ENCODE measurements around the gene MB21D2. TPM values are rescaled to one million over a fixed set of nuclear protein-coding genes. Genes with fewer than 3 reads are reported as not detected.

MB21D2 gene
- total and polyA plus RNA-seq, 2 experiments from 2014 or later = 8.1 to 35.9 TPM

DNA sequence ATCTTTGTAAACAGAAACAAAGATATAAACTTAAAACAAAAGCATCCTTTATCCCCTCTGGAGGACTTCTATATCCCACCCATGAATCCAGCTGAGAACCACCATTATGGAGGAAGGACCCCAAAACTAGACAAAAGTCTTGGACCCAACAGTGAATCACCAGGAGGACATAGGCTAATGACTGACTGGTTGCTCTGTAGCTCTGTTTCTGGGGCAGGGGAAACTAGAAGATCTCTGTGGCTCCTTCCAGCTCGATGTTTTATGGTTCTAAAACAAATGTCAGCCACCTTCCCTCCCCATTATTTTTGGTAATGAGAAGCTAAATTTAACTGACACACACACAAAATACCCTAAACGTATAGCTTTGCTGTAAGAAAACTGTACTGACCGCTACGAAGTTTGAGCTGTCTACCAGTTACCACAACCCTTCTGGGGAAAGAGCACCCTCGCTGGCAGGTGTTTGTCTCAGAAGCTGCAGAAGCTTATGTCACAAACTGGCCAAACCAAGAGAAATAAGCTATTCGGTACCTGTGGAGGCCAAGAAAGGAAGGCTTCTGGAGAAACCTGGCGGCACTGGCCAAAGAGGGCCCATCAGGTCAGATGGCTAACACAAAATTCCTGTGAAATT, 36.4 kb downstream of the MB21D2 start:
- Histone ChIP-seq H4K20me1 (replicated peaks; ENCODE audit: insufficient read depth) (no peaks in the 10 kb centered on the region), H2AFZ (no peak overlapping the region), H3K9me2 (ENCODE audit: insufficient read depth) (0 out of 2 replicates have a peak, but pooled peaks cover 4% of the 10 kb centered on the region), H3F3A (replicated peaks; ENCODE audit: low read depth) (no peaks in the 10 kb centered on the region), H3K27ac (ENCODE audit: low read depth) (peak overlapping the region; percentile 56; the same call in 1 of the 2 replicates), H3K36me3 (ENCODE audit: insufficient read depth) (no peaks in the 10 kb centered on the region), H3K79me2 (replicated peaks; ENCODE audit: insufficient read depth) (peaks cover 32% of the 10 kb centered on the region), H3K4me1 (ENCODE audit: insufficient read depth) (peaks cover 18% of the 10 kb centered on the region), H3K4me2 (no peak overlapping the region), H3K27me3 (ENCODE audit: insufficient read depth) (no peaks in the 10 kb centered on the region), H3K4me3 (no peak overlapping the region)
- peaks cover 1% of the 10 kb centered on the region for H3K27me3 Mint-ChIP-seq (ENCODE audit: insufficient read depth, low read depth, poor library complexity)
- peaks cover 3% of the 10 kb centered on the region; the same call in 2 of the 3 replicates for H3K36me3 Mint-ChIP-seq (ENCODE audit: low read depth)
- no peak for ATAC-seq
- no peak overlapping the region for H3K27ac Mint-ChIP-seq
- TF ChIP-seq, protein P1, sequence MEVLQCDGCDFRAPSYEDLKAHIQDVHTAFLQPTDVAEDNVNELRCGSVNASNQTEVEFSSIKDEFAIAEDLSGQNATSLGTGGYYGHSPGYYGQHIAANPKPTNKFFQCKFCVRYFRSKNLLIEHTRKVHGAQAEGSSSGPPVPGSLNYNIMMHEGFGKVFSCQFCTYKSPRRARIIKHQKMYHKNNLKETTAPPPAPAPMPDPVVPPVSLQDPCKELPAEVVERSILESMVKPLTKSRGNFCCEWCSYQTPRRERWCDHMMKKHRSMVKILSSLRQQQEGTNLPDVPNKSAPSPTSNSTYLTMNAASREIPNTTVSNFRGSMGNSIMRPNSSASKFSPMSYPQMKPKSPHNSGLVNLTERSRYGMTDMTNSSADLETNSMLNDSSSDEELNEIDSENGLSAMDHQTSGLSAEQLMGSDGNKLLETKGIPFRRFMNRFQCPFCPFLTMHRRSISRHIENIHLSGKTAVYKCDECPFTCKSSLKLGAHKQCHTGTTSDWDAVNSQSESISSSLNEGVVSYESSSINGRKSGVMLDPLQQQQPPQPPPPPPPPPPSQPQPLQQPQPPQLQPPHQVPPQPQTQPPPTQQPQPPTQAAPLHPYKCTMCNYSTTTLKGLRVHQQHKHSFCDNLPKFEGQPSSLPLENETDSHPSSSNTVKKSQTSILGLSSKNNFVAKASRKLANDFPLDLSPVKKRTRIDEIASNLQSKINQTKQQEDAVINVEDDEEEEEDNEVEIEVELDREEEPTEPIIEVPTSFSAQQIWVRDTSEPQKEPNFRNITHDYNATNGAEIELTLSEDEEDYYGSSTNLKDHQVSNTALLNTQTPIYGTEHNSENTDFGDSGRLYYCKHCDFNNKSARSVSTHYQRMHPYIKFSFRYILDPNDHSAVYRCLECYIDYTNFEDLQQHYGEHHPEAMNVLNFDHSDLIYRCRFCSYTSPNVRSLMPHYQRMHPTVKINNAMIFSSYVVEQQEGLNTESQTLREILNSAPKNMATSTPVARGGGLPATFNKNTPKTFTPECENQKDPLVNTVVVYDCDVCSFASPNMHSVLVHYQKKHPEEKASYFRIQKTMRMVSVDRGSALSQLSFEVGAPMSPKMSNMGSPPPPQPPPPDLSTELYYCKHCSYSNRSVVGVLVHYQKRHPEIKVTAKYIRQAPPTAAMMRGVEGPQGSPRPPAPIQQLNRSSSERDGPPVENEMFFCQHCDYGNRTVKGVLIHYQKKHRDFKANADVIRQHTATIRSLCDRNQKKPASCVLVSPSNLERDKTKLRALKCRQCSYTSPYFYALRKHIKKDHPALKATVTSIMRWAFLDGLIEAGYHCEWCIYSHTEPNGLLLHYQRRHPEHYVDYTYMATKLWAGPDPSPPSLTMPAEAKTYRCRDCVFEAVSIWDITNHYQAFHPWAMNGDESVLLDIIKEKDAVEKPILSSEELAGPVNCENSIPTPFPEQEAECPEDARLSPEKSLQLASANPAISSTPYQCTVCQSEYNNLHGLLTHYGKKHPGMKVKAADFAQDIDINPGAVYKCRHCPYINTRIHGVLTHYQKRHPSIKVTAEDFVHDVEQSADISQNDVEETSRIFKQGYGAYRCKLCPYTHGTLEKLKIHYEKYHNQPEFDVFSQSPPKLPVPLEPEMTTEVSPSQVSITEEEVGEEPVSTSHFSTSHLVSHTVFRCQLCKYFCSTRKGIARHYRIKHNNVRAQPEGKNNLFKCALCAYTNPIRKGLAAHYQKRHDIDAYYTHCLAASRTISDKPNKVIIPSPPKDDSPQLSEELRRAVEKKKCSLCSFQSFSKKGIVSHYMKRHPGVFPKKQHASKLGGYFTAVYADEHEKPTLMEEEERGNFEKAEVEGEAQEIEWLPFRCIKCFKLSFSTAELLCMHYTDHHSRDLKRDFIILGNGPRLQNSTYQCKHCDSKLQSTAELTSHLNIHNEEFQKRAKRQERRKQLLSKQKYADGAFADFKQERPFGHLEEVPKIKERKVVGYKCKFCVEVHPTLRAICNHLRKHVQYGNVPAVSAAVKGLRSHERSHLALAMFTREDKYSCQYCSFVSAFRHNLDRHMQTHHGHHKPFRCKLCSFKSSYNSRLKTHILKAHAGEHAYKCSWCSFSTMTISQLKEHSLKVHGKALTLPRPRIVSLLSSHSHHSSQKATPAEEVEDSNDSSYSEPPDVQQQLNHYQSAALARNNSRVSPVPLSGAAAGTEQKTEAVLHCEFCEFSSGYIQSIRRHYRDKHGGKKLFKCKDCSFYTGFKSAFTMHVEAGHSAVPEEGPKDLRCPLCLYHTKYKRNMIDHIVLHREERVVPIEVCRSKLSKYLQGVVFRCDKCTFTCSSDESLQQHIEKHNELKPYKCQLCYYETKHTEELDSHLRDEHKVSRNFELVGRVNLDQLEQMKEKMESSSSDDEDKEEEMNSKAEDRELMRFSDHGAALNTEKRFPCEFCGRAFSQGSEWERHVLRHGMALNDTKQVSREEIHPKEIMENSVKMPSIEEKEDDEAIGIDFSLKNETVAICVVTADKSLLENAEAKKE (CRISPR knock-in tag; IDR thresholded peaks at IDR 0.05) = no peak
- TF ChIP-seq CREB1 (CRISPR knock-in tag; IDR thresholded peaks at IDR 0.05; ENCODE audit: low read depth) (no peak), ZNF114 (CRISPR knock-in tag; IDR thresholded peaks at IDR 0.05) (no peak), EZH2 (IDR thresholded peaks at IDR 0.05; ENCODE audit: low read depth, unreplicated experiment) (no peak), NANOG (IDR thresholded peaks at IDR 0.05; ENCODE audit: borderline replicate concordance) (no peak), EZH2phosphoT487 (IDR thresholded peaks at IDR 0.05; ENCODE audit: unreplicated experiment) (no peak), STAT1 (IDR thresholded peaks at IDR 0.05; ENCODE audit: unreplicated experiment) (no peak), ZNF331 (CRISPR knock-in tag; IDR thresholded peaks at IDR 0.05; ENCODE audit: low read depth) (no peak)
- TF ChIP-seq, protein P2, sequence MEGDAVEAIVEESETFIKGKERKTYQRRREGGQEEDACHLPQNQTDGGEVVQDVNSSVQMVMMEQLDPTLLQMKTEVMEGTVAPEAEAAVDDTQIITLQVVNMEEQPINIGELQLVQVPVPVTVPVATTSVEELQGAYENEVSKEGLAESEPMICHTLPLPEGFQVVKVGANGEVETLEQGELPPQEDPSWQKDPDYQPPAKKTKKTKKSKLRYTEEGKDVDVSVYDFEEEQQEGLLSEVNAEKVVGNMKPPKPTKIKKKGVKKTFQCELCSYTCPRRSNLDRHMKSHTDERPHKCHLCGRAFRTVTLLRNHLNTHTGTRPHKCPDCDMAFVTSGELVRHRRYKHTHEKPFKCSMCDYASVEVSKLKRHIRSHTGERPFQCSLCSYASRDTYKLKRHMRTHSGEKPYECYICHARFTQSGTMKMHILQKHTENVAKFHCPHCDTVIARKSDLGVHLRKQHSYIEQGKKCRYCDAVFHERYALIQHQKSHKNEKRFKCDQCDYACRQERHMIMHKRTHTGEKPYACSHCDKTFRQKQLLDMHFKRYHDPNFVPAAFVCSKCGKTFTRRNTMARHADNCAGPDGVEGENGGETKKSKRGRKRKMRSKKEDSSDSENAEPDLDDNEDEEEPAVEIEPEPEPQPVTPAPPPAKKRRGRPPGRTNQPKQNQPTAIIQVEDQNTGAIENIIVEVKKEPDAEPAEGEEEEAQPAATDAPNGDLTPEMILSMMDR (conservative IDR thresholded peaks at IDR 0.05; ENCODE audit: low read depth in 2 of 2) = no peak
- TF ChIP-seq, protein P3, sequence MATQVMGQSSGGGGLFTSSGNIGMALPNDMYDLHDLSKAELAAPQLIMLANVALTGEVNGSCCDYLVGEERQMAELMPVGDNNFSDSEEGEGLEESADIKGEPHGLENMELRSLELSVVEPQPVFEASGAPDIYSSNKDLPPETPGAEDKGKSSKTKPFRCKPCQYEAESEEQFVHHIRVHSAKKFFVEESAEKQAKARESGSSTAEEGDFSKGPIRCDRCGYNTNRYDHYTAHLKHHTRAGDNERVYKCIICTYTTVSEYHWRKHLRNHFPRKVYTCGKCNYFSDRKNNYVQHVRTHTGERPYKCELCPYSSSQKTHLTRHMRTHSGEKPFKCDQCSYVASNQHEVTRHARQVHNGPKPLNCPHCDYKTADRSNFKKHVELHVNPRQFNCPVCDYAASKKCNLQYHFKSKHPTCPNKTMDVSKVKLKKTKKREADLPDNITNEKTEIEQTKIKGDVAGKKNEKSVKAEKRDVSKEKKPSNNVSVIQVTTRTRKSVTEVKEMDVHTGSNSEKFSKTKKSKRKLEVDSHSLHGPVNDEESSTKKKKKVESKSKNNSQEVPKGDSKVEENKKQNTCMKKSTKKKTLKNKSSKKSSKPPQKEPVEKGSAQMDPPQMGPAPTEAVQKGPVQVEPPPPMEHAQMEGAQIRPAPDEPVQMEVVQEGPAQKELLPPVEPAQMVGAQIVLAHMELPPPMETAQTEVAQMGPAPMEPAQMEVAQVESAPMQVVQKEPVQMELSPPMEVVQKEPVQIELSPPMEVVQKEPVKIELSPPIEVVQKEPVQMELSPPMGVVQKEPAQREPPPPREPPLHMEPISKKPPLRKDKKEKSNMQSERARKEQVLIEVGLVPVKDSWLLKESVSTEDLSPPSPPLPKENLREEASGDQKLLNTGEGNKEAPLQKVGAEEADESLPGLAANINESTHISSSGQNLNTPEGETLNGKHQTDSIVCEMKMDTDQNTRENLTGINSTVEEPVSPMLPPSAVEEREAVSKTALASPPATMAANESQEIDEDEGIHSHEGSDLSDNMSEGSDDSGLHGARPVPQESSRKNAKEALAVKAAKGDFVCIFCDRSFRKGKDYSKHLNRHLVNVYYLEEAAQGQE (IDR thresholded peaks at IDR 0.05; ENCODE audit: unreplicated experiment) = no peak
- no peak for DNase-seq (ENCODE audit: low spot score)
- peaks cover 46% of the 10 kb centered on the region for H3K4me1 Mint-ChIP-seq
- H3K9me3 Mint-ChIP-seq = no peaks in the 10 kb centered on the region
- H3K4me3 Mint-ChIP-seq = no peak overlapping the region

All from GM23338 (cell line).